Skeletal muscle satellite cell (primary cell): ENCODE results near the gene IER5L.

Source experiments
- H3K27me3 ChIP-seq: 2 replicates; pipeline ENCODE4 v1.7.0; 2013; ENCODE audit warnings: low read length; ENCODE audit not compliant: control insufficient read depth, insufficient read depth
- H3K36me3 ChIP-seq: 2 replicates; pipeline ENCODE4 v1.7.0; 2013; ENCODE audit warnings: mild to moderate bottlenecking, control low read depth, low read length; ENCODE audit not compliant: insufficient read depth
- H3K4me1 ChIP-seq: 2 replicates; pipeline ENCODE4 v1.7.0; 2013; ENCODE audit warnings: low read length; ENCODE audit not compliant: control insufficient read depth, insufficient read depth
- H3K4me2 ChIP-seq: 2 replicates; pipeline ENCODE4 v1.7.0; 2013; ENCODE audit warnings: mild to moderate bottlenecking, low read length
- H3K4me3 ChIP-seq: 2 replicates; pipeline ENCODE4 v1.7.0; 2013; ENCODE audit warnings: low read length
- H3K9ac ChIP-seq: 2 replicates; pipeline ENCODE4 v1.7.0; 2013; ENCODE audit warnings: mild to moderate bottlenecking, low read depth, low read length, moderate library complexity
- H3K9me3 ChIP-seq: replicated peaks from 2 replicates; pipeline ENCODE4 v1.7.0; 2013; ENCODE audit warnings: mild to moderate bottlenecking, control low read depth, low read length

IER5L gene

GRCh38 chr9:129156163-129156562, 21.9 kb downstream of the IER5L start:
- H3K4me3 ChIP-seq = no peak overlapping the region
- H3K36me3 ChIP-seq = no peaks in the 10 kb centered on the region
- no peaks in the 10 kb centered on the region for H3K9me3 ChIP-seq
- no peaks in the 10 kb centered on the region for H3K4me1 ChIP-seq
- no peaks in the 10 kb centered on the region for H3K27me3 ChIP-seq
- no peak overlapping the region for H3K9ac ChIP-seq
- H3K4me2 ChIP-seq = no peak overlapping the region

- Histone ChIP-seq H3K4me3 (no peak overlapping the region), H3K27me3 (no peaks in the 10 kb centered on the region), H3K9ac (no peak overlapping the region), H3K4me1 (no peaks in the 10 kb centered on the region), H3K4me2 (no peak overlapping the region), H3K36me3 (no peaks in the 10 kb centered on the region), H3K9me3 (no peaks in the 10 kb centered on the region)
Observed at GRCh38 chr9:129154866-129155477, 23.1 kb downstream of the IER5L start.

- no peak overlapping the region for H3K4me3 ChIP-seq
- H3K9me3 ChIP-seq = no peaks in the 10 kb centered on the region
- H3K4me2 ChIP-seq = no peak overlapping the region
- no peak overlapping the region for H3K9ac ChIP-seq
- H3K36me3 ChIP-seq = peaks cover 16% of the 10 kb centered on the region
- H3K4me1 ChIP-seq = peaks cover 7% of the 10 kb centered on the region
- no peaks in the 10 kb centered on the region for H3K27me3 ChIP-seq
Observed at GRCh38 chr9:129151469-129151868, 26.6 kb downstream of the IER5L start.

GRCh38 chr9:129150672-129151211, 27.3 kb downstream of the IER5L start:
- Histone ChIP-seq H3K4me1 (peaks cover 14% of the 10 kb centered on the region), H3K27me3 (no peaks in the 10 kb centered on the region), H3K4me2 (no peak overlapping the region), H3K9me3 (no peaks in the 10 kb centered on the region), H3K36me3 (peaks cover 16% of the 10 kb centered on the region), H3K4me3 (no peak overlapping the region), H3K9ac (no peak overlapping the region)

- no peak overlapping the region for H3K4me3 ChIP-seq
- H3K27me3 ChIP-seq = no peaks in the 10 kb centered on the region
- no peak overlapping the region for H3K9ac ChIP-seq
- peaks cover 16% of the 10 kb centered on the region for H3K36me3 ChIP-seq
- H3K9me3 ChIP-seq = no peaks in the 10 kb centered on the region
- peaks cover 20% of the 10 kb centered on the region for H3K4me1 ChIP-seq
- no peak overlapping the region for H3K4me2 ChIP-seq
Observed at GRCh38 chr9:129150122-129150521, 27.9 kb downstream of the IER5L start.

- H3K27me3 ChIP-seq = no peaks in the 10 kb centered on the region
- H3K9ac ChIP-seq = no peak overlapping the region
- no peak overlapping the region for H3K4me3 ChIP-seq
- H3K36me3 ChIP-seq = peaks cover 16% of the 10 kb centered on the region
- H3K4me1 ChIP-seq = peaks cover 23% of the 10 kb centered on the region
- no peak overlapping the region for H3K4me2 ChIP-seq
- H3K9me3 ChIP-seq = no peaks in the 10 kb centered on the region
Observed at GRCh38 chr9:129149442-129149841, 28.6 kb downstream of the IER5L start.

- no peaks in the 10 kb centered on the region for H3K27me3 ChIP-seq
- no peak overlapping the region for H3K4me3 ChIP-seq
- H3K36me3 ChIP-seq = peaks cover 16% of the 10 kb centered on the region
- H3K9me3 ChIP-seq = no peaks in the 10 kb centered on the region
- H3K4me1 ChIP-seq = peaks cover 29% of the 10 kb centered on the region
- no peak overlapping the region for H3K4me2 ChIP-seq
- no peak overlapping the region for H3K9ac ChIP-seq
Observed at GRCh38 chr9:129148463-129149204, 29.4 kb downstream of the IER5L start.

- Histone ChIP-seq H3K36me3 (peaks cover 24% of the 10 kb centered on the region), H3K9me3 (no peaks in the 10 kb centered on the region), H3K4me3 (no peak overlapping the region), H3K9ac (peak overlapping the region; percentile 51), H3K4me2 (peak overlapping the region; percentile 6), H3K4me1 (peaks cover 50% of the 10 kb centered on the region), H3K27me3 (no peaks in the 10 kb centered on the region)
Observed at GRCh38 chr9:129146441-129146941, 31.6 kb downstream of the IER5L start.

GRCh38 chr9:129145841-129146292, 32.2 kb downstream of the IER5L start:
- H3K27me3 ChIP-seq = no peaks in the 10 kb centered on the region
- H3K9me3 ChIP-seq = no peaks in the 10 kb centered on the region
- peaks cover 56% of the 10 kb centered on the region for H3K4me1 ChIP-seq
- peaks cover 24% of the 10 kb centered on the region for H3K36me3 ChIP-seq
- H3K4me2 ChIP-seq = peak overlapping the region; percentile 41
- no peak overlapping the region for H3K4me3 ChIP-seq
- H3K9ac ChIP-seq = peak overlapping the region; percentile 61

- Histone ChIP-seq H3K36me3 (peaks cover 24% of the 10 kb centered on the region), H3K4me2 (peak overlapping the region; percentile 41), H3K4me1 (peaks cover 61% of the 10 kb centered on the region), H3K27me3 (no peaks in the 10 kb centered on the region), H3K9ac (peak overlapping the region; percentile 61), H3K4me3 (no peak overlapping the region), H3K9me3 (no peaks in the 10 kb centered on the region)
Observed at GRCh38 chr9:129145316-129145715, 32.7 kb downstream of the IER5L start.

- no peaks in the 10 kb centered on the region for H3K27me3 ChIP-seq
- peaks cover 11% of the 10 kb centered on the region for H3K36me3 ChIP-seq
- H3K9me3 ChIP-seq = no peaks in the 10 kb centered on the region
- H3K4me3 ChIP-seq = peak overlapping the region; percentile 52
- H3K4me1 ChIP-seq = peaks cover 78% of the 10 kb centered on the region
- H3K4me2 ChIP-seq = peak overlapping the region; percentile 56
- peak overlapping the region; percentile 65 for H3K9ac ChIP-seq
Observed at GRCh38 chr9:129143031-129143927, 34.8 kb downstream of the IER5L start.
